NCI-H2107 treated with DMSO at 0.1 percent for 48 hours (cell line): Measurements from ENCODE around the gene ORAI3.

Experiments
- DNase-seq: peaks from one replicate; lab custom pipeline; 2025; ENCODE audit not compliant: unreplicated experiment; lab: John Stamatoyannopoulos, UW

Gene ORAI3

GRCh38 chr16:30948667-30949649 is at the start of gene ORAI3:
Gene ORAI3 (plus strand): TSS chr16:30949068. CDS start chr16:30949290, 222 bp downstream.
- DNase-seq: no peak

DNA sequence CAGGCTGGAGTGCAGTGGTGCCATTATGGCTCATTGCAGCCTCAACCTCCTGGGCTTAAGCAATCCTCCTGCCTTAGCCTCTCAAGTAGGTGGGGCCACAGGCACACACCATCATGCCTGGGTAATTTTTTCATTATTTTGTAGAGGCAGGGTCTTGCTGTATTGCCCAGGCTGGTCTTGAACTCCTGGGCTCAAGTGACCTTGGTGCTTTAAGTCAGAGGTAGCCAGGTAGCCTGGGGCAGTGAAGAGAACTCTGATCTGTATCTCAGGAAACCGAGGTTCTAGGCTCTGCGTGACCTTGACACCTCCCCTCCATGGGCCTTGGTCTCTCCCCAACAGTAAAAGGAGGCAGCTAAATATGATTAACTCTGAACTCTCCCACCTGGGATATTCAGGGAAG is 49.1 kb upstream of the ORAI3 start:
- DNase-seq: no peak

DNA sequence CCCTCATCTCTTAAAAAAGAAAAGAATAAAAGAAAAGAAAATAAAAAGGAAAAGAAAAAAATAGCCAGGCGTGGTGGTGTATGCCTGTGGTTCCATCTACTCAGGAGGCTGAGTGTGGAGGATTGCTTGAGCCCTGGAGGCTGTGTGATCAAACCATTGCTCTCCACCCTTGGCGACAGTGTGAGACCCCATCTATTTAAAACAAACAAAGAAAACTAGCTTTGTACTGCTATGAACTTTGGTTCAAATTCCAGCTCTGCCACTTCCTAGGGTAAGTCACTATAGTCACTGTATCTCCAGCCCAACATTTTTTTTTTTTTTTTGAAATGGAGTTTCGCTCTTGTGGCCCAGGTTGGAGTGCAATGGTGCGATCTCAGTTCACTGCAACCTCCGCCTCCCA is 48.3 kb upstream of the ORAI3 start:
- DNase-seq: no peak

DNA sequence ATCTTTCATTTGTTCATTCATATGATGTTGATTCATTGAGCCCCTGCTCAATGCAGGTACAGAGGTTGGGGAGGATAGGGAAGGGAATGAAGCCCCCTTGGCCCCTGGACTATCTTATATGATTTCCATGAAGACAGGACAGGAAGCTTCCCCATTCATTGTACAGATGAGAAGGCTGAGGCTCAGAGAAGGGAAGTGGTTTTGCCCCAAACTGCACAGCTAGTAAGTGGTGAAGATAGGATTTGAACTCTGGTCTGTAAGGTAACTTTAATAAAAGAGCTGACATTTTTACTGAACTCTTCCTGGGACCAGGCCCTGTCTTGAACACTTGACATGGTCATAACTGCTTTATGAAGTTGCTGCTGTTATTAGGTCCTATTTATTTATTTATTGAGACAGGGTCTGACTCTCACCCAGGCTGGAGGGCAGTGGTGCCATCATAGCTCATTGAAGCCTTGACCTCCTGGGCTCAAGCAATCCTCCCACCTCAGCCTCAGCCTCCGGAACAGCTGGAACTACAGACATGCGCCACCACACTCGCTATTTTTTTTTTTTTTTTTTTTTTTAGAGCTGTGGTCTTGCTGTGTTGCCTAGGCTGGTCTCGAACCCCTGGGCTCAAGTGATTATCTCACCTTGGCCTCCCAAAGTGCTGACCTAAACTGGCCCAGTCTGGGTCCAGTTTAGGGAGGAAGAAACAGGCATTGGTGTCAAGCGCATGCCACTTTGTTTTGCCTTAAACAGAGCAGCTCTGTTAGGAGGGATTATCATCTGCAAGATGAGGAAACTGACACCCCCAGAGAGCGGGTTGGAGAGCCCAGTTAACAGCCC is 47.5 kb upstream of the ORAI3 start:
- no peak for DNase-seq

DNA sequence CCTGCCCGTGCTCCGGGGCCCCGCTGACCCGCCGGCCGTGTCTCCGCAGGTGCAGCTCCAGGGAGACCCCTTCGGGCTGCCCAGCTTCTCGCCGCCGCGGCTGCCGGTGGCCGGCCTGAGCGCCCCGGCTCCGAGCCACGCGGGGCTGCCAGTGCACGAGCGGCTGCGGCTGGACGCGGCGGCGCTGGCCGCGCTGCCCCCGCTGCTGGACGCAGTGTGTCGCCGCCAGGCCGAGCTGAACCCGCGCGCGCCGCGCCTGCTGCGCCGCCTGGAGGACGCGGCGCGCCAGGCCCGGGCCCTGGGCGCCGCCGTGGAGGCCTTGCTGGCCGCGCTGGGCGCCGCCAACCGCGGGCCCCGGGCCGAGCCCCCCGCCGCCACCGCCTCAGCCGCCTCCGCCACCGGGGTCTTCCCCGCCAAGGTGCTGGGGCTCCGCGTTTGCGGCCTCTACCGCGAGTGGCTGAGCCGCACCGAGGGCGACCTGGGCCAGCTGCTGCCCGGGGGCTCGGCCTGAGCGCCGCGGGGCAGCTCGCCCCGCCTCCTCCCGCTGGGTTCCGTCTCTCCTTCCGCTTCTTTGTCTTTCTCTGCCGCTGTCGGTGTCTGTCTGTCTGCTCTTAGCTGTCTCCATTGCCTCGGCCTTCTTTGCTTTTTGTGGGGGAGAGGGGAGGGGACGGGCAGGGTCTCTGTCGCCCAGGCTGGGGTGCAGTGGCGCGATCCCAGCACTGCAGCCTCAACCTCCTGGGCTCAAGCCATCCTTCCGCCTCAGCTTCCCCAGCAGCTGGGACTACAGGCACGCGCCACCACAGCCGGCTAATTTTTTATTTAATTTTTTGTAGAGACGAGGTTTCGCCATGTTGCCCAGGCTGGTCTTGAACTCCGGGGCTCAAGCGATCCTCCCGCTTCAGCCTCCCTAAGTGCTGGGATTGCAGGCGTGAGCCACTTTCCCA is 46.6 kb upstream of the ORAI3 start:
- no peak for DNase-seq

GRCh38 chr16:30903002-30903401 is 45.9 kb upstream of the ORAI3 start:
- DNase-seq: no peak

DNA sequence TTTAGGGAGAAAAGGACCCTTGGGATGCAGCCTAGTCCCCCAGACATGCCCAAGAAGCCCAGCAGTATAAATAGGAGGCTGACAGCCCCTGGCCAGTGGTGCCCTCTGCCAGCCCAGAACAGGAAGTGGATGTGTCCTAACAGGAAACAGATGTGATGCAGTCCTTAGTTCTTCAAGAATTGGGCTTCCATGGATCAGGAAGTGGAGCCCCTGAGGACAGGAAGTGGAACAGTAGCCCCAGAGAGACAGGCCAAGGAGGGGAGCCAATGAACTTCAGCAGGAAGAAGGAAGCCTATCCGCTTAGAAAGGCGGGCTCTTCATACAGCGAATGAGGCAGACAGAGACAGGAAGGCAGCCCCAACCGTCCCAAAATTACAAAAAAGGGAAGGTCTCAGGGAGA is 45.3 kb upstream of the ORAI3 start:
- DNase-seq: no peak

GRCh38 chr16:30904114-30904780 is 44.6 kb upstream of the ORAI3 start:
- DNase-seq: no peak

- no peak for DNase-seq
Measured at GRCh38 chr16:30907064-30907463, 41.8 kb upstream of the ORAI3 start.

DNA sequence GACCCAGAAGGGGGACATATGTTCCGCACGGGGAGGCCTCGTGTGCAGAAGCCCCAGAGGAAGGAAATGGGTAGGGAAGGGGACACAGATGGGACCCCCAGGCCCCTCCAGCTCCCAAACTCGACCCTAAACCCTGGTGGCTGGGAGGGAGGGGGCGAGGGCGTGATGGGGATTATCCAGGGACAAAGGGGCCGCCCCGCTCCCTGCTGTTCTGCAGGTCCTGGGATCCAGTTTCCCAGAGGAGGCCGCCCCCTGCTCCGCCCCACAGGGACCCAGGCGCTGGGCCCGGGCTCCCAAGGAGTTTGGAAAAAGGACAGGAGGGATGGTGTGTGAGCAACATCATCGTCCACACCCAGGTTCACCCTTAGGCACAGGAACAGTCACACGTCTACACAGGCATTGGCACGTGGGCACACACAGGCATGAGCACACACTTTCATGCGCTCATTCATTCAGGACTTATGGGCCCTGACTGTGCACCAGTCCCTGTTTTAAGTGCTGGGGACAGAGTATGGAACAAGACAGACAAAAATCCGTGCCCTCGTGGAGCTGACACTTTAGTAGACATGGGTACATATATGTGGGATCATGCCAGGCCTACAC is 38.3 kb upstream of the ORAI3 start:
- no peak for DNase-seq

DNA sequence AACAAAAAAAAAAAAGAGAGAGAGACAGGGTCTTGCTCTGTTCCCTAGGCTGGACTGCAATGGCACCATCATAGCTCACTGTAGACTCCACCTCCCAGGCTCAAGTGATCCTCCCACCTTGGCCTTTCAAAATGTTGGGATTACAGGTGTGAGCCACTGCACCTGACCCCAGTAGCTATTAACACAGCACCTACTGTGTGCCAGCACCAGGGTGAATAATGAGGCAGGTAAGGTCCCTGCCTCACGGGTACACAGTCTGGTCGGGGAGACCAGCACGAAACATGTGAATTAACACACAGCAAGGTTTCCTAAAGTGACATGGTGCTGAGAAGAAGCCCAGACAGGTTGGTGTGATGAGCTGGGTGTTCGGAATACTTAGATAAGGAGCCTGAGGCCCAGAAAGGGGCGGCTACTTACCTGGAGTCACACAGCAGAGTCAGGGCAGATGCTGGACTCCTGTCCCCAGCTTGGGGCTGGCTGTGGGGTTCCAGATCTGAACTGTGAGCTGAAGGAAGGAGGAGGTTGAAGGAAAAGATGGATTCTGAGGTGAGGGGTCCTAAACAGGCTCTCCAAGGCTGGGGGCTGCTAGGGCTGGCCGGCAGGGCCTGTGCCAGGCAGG is 36.0 kb upstream of the ORAI3 start:
- no peak for DNase-seq

- no peak for DNase-seq
Measured at GRCh38 chr16:30914830-30915229, 34.0 kb upstream of the ORAI3 start.

DNA sequence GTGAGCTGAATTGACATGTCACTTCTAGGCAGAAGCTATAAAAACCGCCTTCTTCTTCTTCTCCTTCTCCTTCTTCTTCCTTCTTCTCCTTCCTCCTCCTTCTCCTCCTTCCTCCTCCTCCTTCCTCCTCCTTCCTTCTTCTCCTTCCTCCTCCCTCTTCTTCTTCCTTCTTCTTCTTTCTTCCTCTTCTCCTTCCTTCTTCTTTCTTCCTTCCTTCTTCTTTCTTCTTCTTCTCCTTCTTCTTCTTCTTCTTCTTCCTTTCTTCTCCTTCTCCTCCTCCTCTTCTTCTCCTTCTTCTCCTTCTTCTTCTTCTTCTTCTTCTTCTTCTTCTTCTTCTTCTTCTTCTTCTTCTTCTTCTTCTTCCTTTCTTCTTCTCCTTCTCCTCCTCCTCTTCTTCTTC is 30.3 kb upstream of the ORAI3 start:
- DNase-seq: no peak

- no peak for DNase-seq
Measured at GRCh38 chr16:30920891-30921290, 28.0 kb upstream of the ORAI3 start.

GRCh38 chr16:30921459-30921747 is 27.5 kb upstream of the ORAI3 start:
- DNase-seq: no peak

DNA sequence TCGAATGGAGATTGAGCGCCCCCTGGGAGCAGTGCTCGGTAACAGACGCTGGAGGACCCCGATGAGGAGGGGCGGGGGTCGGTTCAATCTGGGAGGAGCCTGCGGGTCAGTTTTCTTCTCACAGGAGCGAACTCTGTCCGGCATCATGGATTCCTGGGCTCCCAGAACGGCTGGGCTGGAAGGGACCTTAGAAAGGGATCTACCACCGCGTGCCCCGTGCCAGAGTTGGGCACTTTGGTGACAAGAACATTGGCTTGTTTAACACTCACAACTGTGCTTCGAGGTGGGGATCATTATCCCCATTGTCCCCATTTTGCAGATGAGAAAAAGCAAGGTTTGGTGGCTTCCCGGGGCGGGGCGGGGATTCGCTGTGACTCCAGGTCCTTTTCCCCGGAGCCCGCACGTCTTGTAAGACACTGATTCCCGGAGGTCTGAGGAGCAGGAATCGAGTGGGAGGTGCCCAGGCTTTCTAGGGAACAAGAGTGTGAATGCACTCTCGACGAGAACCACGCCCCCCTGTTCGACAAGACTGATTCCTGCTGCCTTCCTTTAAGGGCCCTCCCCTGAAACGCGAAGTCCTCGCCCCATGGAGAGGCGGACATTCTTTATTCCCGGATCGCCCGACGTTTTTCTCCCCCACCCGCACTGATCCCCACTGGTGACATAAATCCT is 27.0 kb upstream of the ORAI3 start:
- peak; percentile 79 for DNase-seq

- DNase-seq: peak; percentile 98
Measured at GRCh38 chr16:30922420-30922959, 26.4 kb upstream of the ORAI3 start.

GRCh38 chr16:30922960-30923535 is 25.8 kb upstream of the ORAI3 start:
- DNase-seq: peak; percentile 100
